ENCODE results near the gene CCDC40. TPM values are rescaled to one million over a fixed set of nuclear protein-coding genes. Genes with fewer than 3 reads are reported as not detected.

Gene CCDC40
- total RNA-seq, 1 experiment from 2014 or later = 7.5 TPM

GRCh38 chr17:80023481-80024205 lies 12.8 kb upstream of the CCDC40 start:
- no peaks in the 10 kb centered on the region for H3K9me3 ChIP-seq (ENCODE audit: low read length)
- no peaks in the 10 kb centered on the region for H3K27me3 ChIP-seq (ENCODE audit: low read length)
- no peak overlapping the region for H2AFZ ChIP-seq (ENCODE audit: low read length)
- H3K4me3 ChIP-seq (ENCODE audit: low read length) = no peak overlapping the region
- POLR2A ChIA-PET (ENCODE audit: unreplicated experiment) = interaction anchor here (0.6 kb wide), 1 partner anchor 14 kb away, joined by 3 read pairs; no protein-coding TSS in a partner anchor
- H3K36me3 ChIP-seq (ENCODE audit: low read depth, low read length) = no peaks in the 10 kb centered on the region; the same call in 1 of the 2 replicates
- intact Hi-C loops (cut with micrococcal nuclease) = no loop called here
- ATAC-seq (no peak), DNase-seq (no peak)
- no peaks in the 10 kb centered on the region; the same call in 1 of the 2 replicates for H4K20me1 ChIP-seq (ENCODE audit: low read length)
- H3K4me2 ChIP-seq (ENCODE audit: low read length) = no peak overlapping the region
- H3K79me2 ChIP-seq (ENCODE audit: low read length) = peaks cover 38% of the 10 kb centered on the region
- H3K9ac ChIP-seq (ENCODE audit: low read length) = no peak overlapping the region
- H3K9me2 ChIP-seq (replicated peaks; ENCODE audit: low read length) = no peaks in the 10 kb centered on the region
- no TSS peak for BruUV-seq (replicated peaks)
- no peak for TF ChIP-seq CTCF (conservative IDR thresholded peaks at IDR 0.05; ENCODE audit: low read depth, low read length)
- H3K4me1 ChIP-seq (ENCODE audit: insufficient read depth, low read length) = peaks cover 8% of the 10 kb centered on the region
- H3F3A ChIP-seq (ENCODE audit: low read length, unreplicated experiment) = no peaks in the 10 kb centered on the region
- H3K27ac ChIP-seq (ENCODE audit: low read length) = no peak overlapping the region
- CTCF ChIA-PET = no interaction called here

GRCh38 chr17:80024206-80024972 lies 12.1 kb upstream of the CCDC40 start:
- Histone ChIP-seq H3K36me3 (ENCODE audit: low read depth, low read length) (no peaks in the 10 kb centered on the region; the same call in 1 of the 2 replicates), H3K9ac (ENCODE audit: low read length) (no peak overlapping the region), H3K27me3 (ENCODE audit: low read length) (no peaks in the 10 kb centered on the region), H3K4me1 (ENCODE audit: insufficient read depth, low read length) (peaks cover 15% of the 10 kb centered on the region), H4K20me1 (ENCODE audit: low read length) (no peaks in the 10 kb centered on the region; the same call in 1 of the 2 replicates), H3K9me2 (replicated peaks; ENCODE audit: low read length) (no peaks in the 10 kb centered on the region), H2AFZ (ENCODE audit: low read length) (no peak overlapping the region), H3K79me2 (ENCODE audit: low read length) (peaks cover 42% of the 10 kb centered on the region), H3K4me2 (ENCODE audit: low read length) (no peak overlapping the region), H3K4me3 (ENCODE audit: low read length) (no peak overlapping the region), H3K27ac (ENCODE audit: low read length) (no peak overlapping the region), H3K9me3 (ENCODE audit: low read length) (no peaks in the 10 kb centered on the region), H3F3A (ENCODE audit: low read length, unreplicated experiment) (no peaks in the 10 kb centered on the region)
- ATAC-seq (no peak), DNase-seq (no peak)
- ChIA-PET POLR2A (ENCODE audit: unreplicated experiment) (no interaction called here), CTCF (no interaction called here)
- intact Hi-C loops (cut with micrococcal nuclease) = no loop called here
- no TSS peak for BruUV-seq (replicated peaks)
- TF ChIP-seq CTCF (conservative IDR thresholded peaks at IDR 0.05; ENCODE audit: low read depth, low read length) = no peak
- TF ChIP-seq EZH2phosphoT487 (IDR thresholded peaks at IDR 0.05; ENCODE audit: borderline replicate concordance, low read length) = no peak
- no peak for TF ChIP-seq EZH2 (IDR thresholded peaks at IDR 0.05; ENCODE audit: low read length, unreplicated experiment)

- Histone ChIP-seq H3K9me3 (ENCODE audit: low read length) (no peaks in the 10 kb centered on the region), H3K27me3 (ENCODE audit: low read length) (no peaks in the 10 kb centered on the region), H3K27ac (ENCODE audit: low read length) (no peak overlapping the region), H3F3A (ENCODE audit: low read length, unreplicated experiment) (no peaks in the 10 kb centered on the region), H3K4me1 (ENCODE audit: insufficient read depth, low read length) (peaks cover 22% of the 10 kb centered on the region), H3K4me2 (ENCODE audit: low read length) (no peak overlapping the region), H3K79me2 (ENCODE audit: low read length) (peaks cover 45% of the 10 kb centered on the region), H2AFZ (ENCODE audit: low read length) (no peak overlapping the region), H4K20me1 (ENCODE audit: low read length) (no peaks in the 10 kb centered on the region; the same call in 1 of the 2 replicates), H3K4me3 (ENCODE audit: low read length) (no peak overlapping the region), H3K36me3 (ENCODE audit: low read depth, low read length) (no peaks in the 10 kb centered on the region; the same call in 1 of the 2 replicates), H3K9ac (ENCODE audit: low read length) (no peak overlapping the region), H3K9me2 (replicated peaks; ENCODE audit: low read length) (no peaks in the 10 kb centered on the region)
- ChIA-PET CTCF (no interaction called here), POLR2A (ENCODE audit: unreplicated experiment) (no interaction called here)
- intact Hi-C loops (cut with micrococcal nuclease) = no loop called here
- DNase-seq (no peak), ATAC-seq (no peak)
- BruUV-seq (replicated peaks) = no TSS peak
- no peak for TF ChIP-seq CTCF (conservative IDR thresholded peaks at IDR 0.05; ENCODE audit: low read depth, low read length)
- TF ChIP-seq EZH2 (IDR thresholded peaks at IDR 0.05; ENCODE audit: low read length, unreplicated experiment) = no peak
- no peak for TF ChIP-seq EZH2phosphoT487 (IDR thresholded peaks at IDR 0.05; ENCODE audit: borderline replicate concordance, low read length)
Observed at GRCh38 chr17:80025140-80025539, 11.3 kb upstream of the CCDC40 start.
